A549 (cell line): Measurements from ENCODE around the gene CACNA2D2.

Source experiments
- EP300 ChIP-seq, 2 experiments: fragments of >200 bp; sonication (Bioruptor Twin); formaldehyde crosslinking; IDR thresholded peaks; 2 replicates in 1 of 2; 3 replicates in 1 of 2; pipeline ENCODE4 v1.6.1; 2016 to 2017
- HOXB5 ChIP-seq: fragments of 250-450 bp; sonication (Bioruptor Pico); IDR thresholded peaks from 2 replicates; pipeline ENCODE4 v1.5.0; 2020; ENCODE audit warnings: mild to moderate bottlenecking, moderate library complexity

DNA sequence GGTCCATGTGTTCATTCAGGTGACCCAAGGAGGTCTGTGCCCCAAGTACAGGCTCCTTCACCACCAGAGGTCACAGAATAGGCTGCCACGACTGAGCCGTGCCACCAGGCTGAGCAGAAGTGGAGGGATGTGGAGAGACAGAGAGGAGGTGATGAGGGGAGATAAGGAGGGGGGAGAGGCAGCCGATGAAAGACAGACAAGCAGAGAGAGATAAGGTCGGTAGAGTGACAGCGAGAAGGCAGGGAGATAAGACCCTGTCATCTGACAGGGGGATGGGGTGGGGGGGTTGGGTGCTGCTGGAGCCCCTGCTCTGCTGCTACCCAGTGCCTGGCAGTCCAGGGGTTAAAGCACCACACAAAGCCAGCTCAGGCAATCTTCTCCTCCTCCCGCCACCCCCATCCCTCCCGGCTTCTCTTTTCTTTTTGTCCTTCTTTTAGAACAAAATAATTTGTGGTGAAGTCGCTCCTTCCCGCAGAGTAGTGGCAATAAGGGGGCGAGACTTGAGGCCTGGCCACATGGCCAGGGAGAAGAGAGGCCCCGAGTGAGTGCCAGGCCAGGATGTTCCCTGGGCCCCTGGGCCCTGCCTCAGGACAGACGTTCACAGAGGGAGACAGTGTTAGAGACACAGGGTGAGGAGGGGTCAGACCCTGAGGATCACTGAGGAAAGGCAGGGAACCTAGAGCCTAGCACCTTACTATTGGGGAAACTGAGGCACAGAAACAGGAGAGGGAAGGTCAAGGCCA, 67.9 kb downstream of the CACNA2D2 start:
- no peak for TF ChIP-seq EP300 (IDR thresholded peaks at IDR 0.05)
- no peak for TF ChIP-seq HOXB5
